PC-9 (cell line): ENCODE results near the gene INTS1.

Experiments
- EZH2 ChIP-seq: fragments of 200-600 bp; sonication (generic); IDR thresholded peaks from 2 replicates; pipeline ENCODE4 v1.8.0; 2017; ENCODE audit warnings: antibody characterized with exemption, low read depth
- TF ChIP-seq, protein P1 (sequence below): fragments of 200-600 bp; sonication (generic); conservative IDR thresholded peaks from 2 replicates; pipeline ENCODE4 v1.6.1; 2017; ENCODE audit warnings: mixed run types, antibody characterized with exemption, mild to moderate bottlenecking, moderate library complexity

DNA sequence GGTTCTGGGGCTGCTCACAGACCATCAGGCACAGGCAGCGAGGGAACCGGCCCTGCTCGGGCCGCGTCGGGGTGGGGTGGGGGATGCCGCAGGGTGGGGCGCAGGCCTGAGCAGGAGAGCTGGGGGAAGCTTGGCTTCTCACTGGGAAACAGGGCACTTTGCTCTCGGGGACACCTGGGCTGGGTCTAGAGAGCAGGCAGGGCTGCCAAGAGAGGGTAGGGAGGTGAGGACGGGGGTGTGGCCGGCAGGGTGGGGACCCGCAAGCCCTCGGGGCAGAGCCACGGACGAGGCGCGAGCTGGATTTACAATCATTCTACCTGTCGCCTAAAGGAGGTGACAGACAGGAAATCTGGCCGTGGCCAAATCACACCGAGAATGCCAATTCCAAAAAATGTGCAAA, 11.1 kb downstream of the INTS1 start:
- TF ChIP-seq, protein P1, sequence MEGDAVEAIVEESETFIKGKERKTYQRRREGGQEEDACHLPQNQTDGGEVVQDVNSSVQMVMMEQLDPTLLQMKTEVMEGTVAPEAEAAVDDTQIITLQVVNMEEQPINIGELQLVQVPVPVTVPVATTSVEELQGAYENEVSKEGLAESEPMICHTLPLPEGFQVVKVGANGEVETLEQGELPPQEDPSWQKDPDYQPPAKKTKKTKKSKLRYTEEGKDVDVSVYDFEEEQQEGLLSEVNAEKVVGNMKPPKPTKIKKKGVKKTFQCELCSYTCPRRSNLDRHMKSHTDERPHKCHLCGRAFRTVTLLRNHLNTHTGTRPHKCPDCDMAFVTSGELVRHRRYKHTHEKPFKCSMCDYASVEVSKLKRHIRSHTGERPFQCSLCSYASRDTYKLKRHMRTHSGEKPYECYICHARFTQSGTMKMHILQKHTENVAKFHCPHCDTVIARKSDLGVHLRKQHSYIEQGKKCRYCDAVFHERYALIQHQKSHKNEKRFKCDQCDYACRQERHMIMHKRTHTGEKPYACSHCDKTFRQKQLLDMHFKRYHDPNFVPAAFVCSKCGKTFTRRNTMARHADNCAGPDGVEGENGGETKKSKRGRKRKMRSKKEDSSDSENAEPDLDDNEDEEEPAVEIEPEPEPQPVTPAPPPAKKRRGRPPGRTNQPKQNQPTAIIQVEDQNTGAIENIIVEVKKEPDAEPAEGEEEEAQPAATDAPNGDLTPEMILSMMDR, result no peak
- TF ChIP-seq EZH2, result no peak
